HK-2 (cell line): ENCODE results near the gene PCDH9.
"Not testable (repeated sequence)": the region's sequence is repeated elsewhere in the genome, so short reads cannot be mapped to it uniquely, and the experiment has no call there.

Experiments
- DNase-seq: peaks from one replicate; pipeline ENCODE4 v3.0.0-alpha.2; 2018; ENCODE audit not compliant: unreplicated experiment

PCDH9 gene

GRCh38 chr13:66345518-66345810 lies 884.7 kb downstream of the PCDH9 start:
- DNase-seq: no peak

- DNase-seq: no peak
Measured at GRCh38 chr13:66344805-66345517, 885.2 kb downstream of the PCDH9 start.

- DNase-seq: no peak
Measured at GRCh38 chr13:66343224-66343828, 886.8 kb downstream of the PCDH9 start.

- no peak for DNase-seq
Measured at GRCh38 chr13:66341635-66342377, 888.3 kb downstream of the PCDH9 start.

- DNase-seq: no peak
Measured at GRCh38 chr13:66339214-66339613, 890.9 kb downstream of the PCDH9 start.

GRCh38 chr13:66338542-66338941 lies 891.6 kb downstream of the PCDH9 start:
- DNase-seq: no peak

- no peak for DNase-seq
Measured at GRCh38 chr13:66335626-66336025, 894.5 kb downstream of the PCDH9 start.

GRCh38 chr13:66329988-66330451 lies 900.1 kb downstream of the PCDH9 start:
- no peak for DNase-seq

- no peak for DNase-seq
Measured at GRCh38 chr13:66328476-66328875, 901.7 kb downstream of the PCDH9 start.

GRCh38 chr13:66323745-66324347 lies 906.3 kb downstream of the PCDH9 start:
- DNase-seq: no peak

GRCh38 chr13:66322936-66323335 lies 907.2 kb downstream of the PCDH9 start:
- DNase-seq: no peak

GRCh38 chr13:66322193-66322740 lies 907.9 kb downstream of the PCDH9 start:
- no peak for DNase-seq

- no peak for DNase-seq
Measured at GRCh38 chr13:66314911-66315310, 915.2 kb downstream of the PCDH9 start.

GRCh38 chr13:66313413-66313812 lies 916.7 kb downstream of the PCDH9 start:
- no peak for DNase-seq

GRCh38 chr13:66312312-66313087 lies 917.6 kb downstream of the PCDH9 start:
- DNase-seq: no peak

- no peak for DNase-seq
Measured at GRCh38 chr13:66305961-66306617, 924.0 kb downstream of the PCDH9 start.

- DNase-seq: no peak
Measured at GRCh38 chr13:66301482-66301881, 928.7 kb downstream of the PCDH9 start.

- DNase-seq: no peak
Measured at GRCh38 chr13:66301006-66301405, 929.1 kb downstream of the PCDH9 start.

- DNase-seq: no peak
Measured at GRCh38 chr13:66296875-66297274, 933.3 kb downstream of the PCDH9 start.

GRCh38 chr13:66296328-66296727 lies 933.8 kb downstream of the PCDH9 start:
- DNase-seq: no peak

GRCh38 chr13:66286806-66287205 lies 943.3 kb downstream of the PCDH9 start:
- DNase-seq: not testable (repeated sequence)
